Psoas muscle (tissue), 8 donors: Measurements from ENCODE around the gene TSN. TPM values are rescaled to one million over a fixed set of nuclear protein-coding genes. Genes with fewer than 3 reads are reported as not detected.
"Not testable (repeated sequence)": the region's sequence is repeated elsewhere in the genome, so short reads cannot be mapped to it uniquely, and the experiment has no call there.

Source experiments
- ATAC-seq, 4 donors: fragments of 200-7000 bp; cut with Tn5 transposase; one replicate each; pipeline ENCODE4 v1.9.1; 2020; ENCODE audit warnings: moderate library complexity in 3 of 4, mild to moderate bottlenecking in 2 of 4
- DNase-seq, 2 donors: peaks; one replicate each; pipeline ENCODE4 v3.0.0-alpha.2; 2020
- H3K27ac ChIP-seq: fragments of 200-600 bp; one replicate; pipeline ENCODE4 v1.8.0; 2022
- H3K27me3 ChIP-seq, 3 donors: fragments of 200-600 bp in 1 of 3; one replicate each; pipeline versions ENCODE4 v1.6.1 to v1.8.0; 2013 to 2022; ENCODE audit warnings: low read length in 2 of 3, mild to moderate bottlenecking in 2 of 3, moderate library complexity in 1 of 3; ENCODE audit not compliant: insufficient read depth in 3 of 3
- H3K36me3 ChIP-seq, 2 donors: fragments of 200-600 bp in 1 of 2; one replicate each; pipeline versions ENCODE4 v1.6.1 to v1.8.0; 2013 to 2022; ENCODE audit warnings: low read depth in 1 of 2, mild to moderate bottlenecking in 1 of 2, moderate library complexity in 1 of 2; ENCODE audit not compliant: insufficient read depth in 1 of 2
- H3K4me1 ChIP-seq: fragments of 200-600 bp; one replicate; pipeline ENCODE4 v1.8.0; 2022
- H3K4me3 ChIP-seq: fragments of 200-600 bp; one replicate; pipeline ENCODE4 v1.8.0; 2022; ENCODE audit warnings: mild to moderate bottlenecking
- H3K9me3 ChIP-seq: fragments of 200-600 bp; one replicate; pipeline ENCODE4 v1.8.0; 2022
- WGBS, 3 donors: extraction: QIAGEN DNeasy Blood & Tissue Kit; methylation state at CpG; one replicate each; pipeline versions ENCODE4 v1.1.6 to v1.1.7; 2013; 5-methylcytosine and 5-hydroxymethylcytosine counted together
- intact Hi-C, 2 donors: fragments of 100-400 bp; cut with DNase I; formaldehyde crosslinking; loops; one replicate each; pipeline versions ENCODE4 v1.11.0 to v1.14.2; 2022
- polyA plus RNA-seq, 3 donors: library from polyadenylated mRNA; stranded (reverse); fragments of 200-250 nt; gene quantifications; one replicate each; pipeline ENCODE4 v1.2.3, GENCODE V29; 2013
- total RNA-seq, 4 donors: library from RNA; stranded (reverse); fragmentation: NEBNext Ultra II Directional in 2 of 4; extraction: Animal tissue kit (Norgen Biotek cat#: 25700) in 2 of 4; gene quantifications; one replicate each; pipeline versions ENCODE4 v1.2.1 to v1.2.4, GENCODE V29; 2021 to 2023
- TF ChIP-seq, protein P1 (sequence below): fragments of 200-600 bp; IDR thresholded peaks from one replicate; pipeline ENCODE4 v1.8.0; 2022; ENCODE audit warnings: antibody characterized with exemption
- donor health status: healthy with polysubstance abuse.
- donor health status: DM: no; HTN: no; CAD: no; lungs with moderate emphysema.
- donor health status: Bipolar disorder and iron deficiency.
- donor health status: healthy.
- donor health status: DM: yes; HTN: yes; CAD: no.
- donor health status: DM: no; HTN: no; CAD: no.
- donor health status: DM: no; HTN: no; CAD: no.
- donor health status: DM: yes; HTN: yes; CAD: no.

TSN gene
- total and polyA plus RNA-seq, 7 donors: 25.0 to 68.4 (median 40.5) TPM

DNA sequence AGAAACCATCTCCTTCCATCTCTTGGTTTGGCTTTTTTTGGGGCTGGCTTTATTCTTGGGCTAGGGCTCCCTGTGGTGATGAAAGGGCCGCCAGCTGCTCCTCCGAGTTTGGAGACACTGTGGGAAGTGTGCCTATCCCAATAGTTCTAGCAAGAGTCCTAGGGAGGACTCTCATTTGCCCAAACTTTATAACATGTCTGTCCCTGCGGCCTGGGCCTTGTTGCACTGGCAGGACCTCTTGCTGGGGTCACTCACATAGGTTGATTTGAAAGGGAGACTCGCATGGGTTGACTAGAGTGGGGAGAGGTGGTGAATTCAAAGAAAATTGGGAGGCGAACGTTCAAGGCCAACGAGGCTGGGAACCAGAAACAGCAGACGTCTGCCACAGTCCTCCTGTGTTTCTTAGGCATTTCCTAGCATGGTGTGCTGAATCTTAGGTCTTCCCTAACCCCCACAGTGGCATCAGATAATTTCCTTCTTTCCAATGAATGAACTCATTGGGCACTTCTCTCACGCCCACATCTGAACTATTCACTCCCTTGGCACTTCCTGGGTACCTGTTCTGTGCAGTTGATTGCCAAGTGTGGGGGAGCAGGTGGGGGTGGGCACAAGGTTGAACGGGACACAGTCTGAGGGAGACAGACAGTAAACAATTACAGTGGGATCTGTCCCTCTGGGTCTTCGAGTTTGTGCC is 45.5 kb upstream of the TSN start:
- no peak for ATAC-seq
- WGBS, 3 donors: 74 to 79% (median 75%) methylated on average over 11 of the region's 11 CpGs
- no peak for DNase-seq
- H3K4me1 ChIP-seq: no peaks in the 10 kb centered on the region
- H3K9me3 ChIP-seq: no peaks in the 10 kb centered on the region
- TF ChIP-seq, protein P1, sequence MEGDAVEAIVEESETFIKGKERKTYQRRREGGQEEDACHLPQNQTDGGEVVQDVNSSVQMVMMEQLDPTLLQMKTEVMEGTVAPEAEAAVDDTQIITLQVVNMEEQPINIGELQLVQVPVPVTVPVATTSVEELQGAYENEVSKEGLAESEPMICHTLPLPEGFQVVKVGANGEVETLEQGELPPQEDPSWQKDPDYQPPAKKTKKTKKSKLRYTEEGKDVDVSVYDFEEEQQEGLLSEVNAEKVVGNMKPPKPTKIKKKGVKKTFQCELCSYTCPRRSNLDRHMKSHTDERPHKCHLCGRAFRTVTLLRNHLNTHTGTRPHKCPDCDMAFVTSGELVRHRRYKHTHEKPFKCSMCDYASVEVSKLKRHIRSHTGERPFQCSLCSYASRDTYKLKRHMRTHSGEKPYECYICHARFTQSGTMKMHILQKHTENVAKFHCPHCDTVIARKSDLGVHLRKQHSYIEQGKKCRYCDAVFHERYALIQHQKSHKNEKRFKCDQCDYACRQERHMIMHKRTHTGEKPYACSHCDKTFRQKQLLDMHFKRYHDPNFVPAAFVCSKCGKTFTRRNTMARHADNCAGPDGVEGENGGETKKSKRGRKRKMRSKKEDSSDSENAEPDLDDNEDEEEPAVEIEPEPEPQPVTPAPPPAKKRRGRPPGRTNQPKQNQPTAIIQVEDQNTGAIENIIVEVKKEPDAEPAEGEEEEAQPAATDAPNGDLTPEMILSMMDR: no peak
- H3K27me3 ChIP-seq: no peaks in the 10 kb centered on the region
- H3K4me3 ChIP-seq: no peak overlapping the region
- no peaks in the 10 kb centered on the region for H3K36me3 ChIP-seq
- H3K27ac ChIP-seq: no peak overlapping the region
- intact Hi-C loops: loop anchor here in 1 of 2 donors (5.0 kb wide), 1 partner anchor 43 kb away; no protein-coding TSS in a partner anchor

DNA sequence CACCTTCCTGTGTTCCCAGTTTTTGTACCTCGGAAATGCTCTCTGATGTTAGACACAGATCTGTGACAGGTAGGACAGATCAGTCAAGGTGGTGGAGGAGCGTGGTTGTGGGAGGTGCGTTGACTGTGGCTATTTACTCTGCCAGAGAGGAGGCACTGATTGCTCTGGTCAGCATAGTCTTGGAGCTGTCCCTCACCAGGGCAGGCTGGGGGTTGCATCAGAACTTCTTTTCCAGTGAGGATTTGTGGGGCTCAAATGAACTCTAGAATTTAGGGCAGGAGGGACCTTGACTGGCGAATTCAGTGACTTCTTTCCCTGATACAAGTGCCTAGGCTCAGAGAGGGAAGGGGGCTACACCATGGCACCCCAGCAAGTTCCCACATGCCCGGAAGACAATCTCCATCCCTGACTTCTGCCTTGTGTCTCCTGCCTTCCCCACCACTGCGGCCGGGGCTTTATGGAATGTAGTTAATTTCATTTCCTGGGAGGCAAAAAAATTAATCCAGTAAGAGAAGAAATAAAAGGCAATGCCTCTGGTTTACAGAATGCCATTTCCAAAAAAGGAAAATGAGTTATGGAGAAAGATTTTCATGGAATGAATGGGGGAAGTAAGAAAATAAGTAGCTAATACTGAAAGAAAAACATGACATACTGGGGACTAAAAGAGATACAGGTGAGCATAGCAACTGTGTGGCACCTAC is 44.8 kb upstream of the TSN start:
- no peak for DNase-seq
- WGBS, 3 donors: 79 to 86% (median 81%) methylated on average over 7 of the region's 7 CpGs
- ATAC-seq: no peak
- H3K27ac ChIP-seq: no peak overlapping the region
- TF ChIP-seq, protein P1: no peak
- no peaks in the 10 kb centered on the region for H3K36me3 ChIP-seq
- intact Hi-C loops: loop anchor here in 1 of 2 donors (5.0 kb wide), 1 partner anchor 43 kb away; no protein-coding TSS in a partner anchor
- H3K4me1 ChIP-seq: no peaks in the 10 kb centered on the region
- H3K4me3 ChIP-seq: no peak overlapping the region
- H3K9me3 ChIP-seq: no peaks in the 10 kb centered on the region
- H3K27me3 ChIP-seq: no peaks in the 10 kb centered on the region

DNA sequence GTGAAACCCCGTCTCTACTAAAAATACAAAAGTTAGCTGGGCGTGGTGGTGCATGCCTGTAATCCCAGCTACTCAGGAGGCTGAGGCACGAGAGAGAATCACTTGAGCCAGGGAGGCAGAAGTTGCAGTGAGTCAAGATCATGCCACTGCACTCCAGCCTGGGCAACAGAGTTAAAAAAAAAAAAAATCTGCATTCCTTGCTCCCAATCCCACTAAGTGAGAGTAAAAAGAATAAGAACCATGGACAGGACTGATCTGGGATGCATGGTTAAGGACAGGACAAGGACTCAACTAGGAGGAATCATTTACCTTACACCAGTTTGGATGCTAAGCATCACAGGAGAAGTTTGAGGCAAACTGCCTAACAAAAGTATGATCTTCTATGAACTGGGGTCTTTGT is 44.0 kb upstream of the TSN start:
- not testable (repeated sequence) for DNase-seq, H3K27ac ChIP-seq, H3K36me3 ChIP-seq, H3K9me3 ChIP-seq, H3K27me3 ChIP-seq, H3K4me1 ChIP-seq, ATAC-seq, H3K4me3 ChIP-seq
- intact Hi-C loops: loop anchor here in 1 of 2 donors (5.0 kb wide), 1 partner anchor 44 kb away; no protein-coding TSS in a partner anchor
- WGBS, 3 donors: 69 to 85% (median 80%) methylated on average over 2 to 3 of the region's 3 CpGs

DNA sequence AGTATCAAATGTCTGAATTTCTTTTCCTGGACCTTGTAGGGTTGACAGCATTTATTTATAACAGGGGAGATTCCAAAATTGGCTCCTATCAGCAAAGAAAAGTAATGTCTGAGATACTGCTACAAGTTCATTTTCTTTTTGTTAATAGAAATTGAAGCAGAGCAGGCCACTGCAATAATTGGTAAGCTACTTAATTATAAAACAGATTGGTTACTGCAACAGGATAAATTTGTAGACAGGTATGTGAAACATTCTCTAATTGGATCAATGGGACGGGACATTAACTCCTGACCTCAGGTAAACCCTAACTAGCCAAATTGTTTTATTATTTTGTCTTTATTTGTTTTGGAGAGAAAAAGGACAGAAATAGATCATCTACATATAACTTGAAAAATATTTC is 39.3 kb upstream of the TSN start:
- DNase-seq: no peak
- Histone ChIP-seq H3K36me3 (no peaks in the 10 kb centered on the region), H3K4me1 (peaks cover 12% of the 10 kb centered on the region), H3K27ac (peak overlapping the region; percentile 76), H3K4me3 (no peak overlapping the region), H3K9me3 (no peaks in the 10 kb centered on the region), H3K27me3 (no peaks in the 10 kb centered on the region)
- TF ChIP-seq, protein P1: no peak
- WGBS, 3 donors: 23 to 24% (median 23%) methylated on average over 1 of the region's 1 CpG
- intact Hi-C loops: loop anchor here (5.0 kb wide), 4 partner anchors 64 to 314 kb away; partner anchors contain the start of gene RNU4ATAC (in 1 of the 2)
- ATAC-seq: no peak

DNA sequence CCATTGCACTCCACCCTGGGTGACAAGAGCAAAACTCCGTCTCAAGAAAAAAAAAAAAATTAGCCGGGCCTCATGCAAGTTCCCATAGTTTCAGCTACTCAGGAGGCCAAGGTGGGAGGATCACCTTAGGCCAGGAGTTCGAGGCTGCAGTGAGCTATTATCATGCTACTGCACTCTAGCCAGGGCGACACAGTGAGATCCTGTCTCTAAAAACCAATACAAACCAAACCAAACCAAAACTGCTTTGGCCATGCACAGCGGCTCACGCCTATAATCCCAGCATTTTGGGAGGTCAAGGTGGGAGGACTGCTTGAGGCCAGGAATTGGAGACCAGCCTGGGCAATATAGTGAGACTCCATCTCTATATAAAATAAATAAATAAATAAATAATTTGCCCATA is 37.9 kb upstream of the TSN start:
- Histone ChIP-seq H3K4me3 (no peak overlapping the region), H3K4me1 (peaks cover 20% of the 10 kb centered on the region), H3K27ac (peak overlapping the region; percentile 76), H3K36me3 (no peaks in the 10 kb centered on the region), H3K27me3 (no peaks in the 10 kb centered on the region), H3K9me3 (no peaks in the 10 kb centered on the region)
- 95 to 98% (median 97%) methylated on average over 6 of the region's 6 CpGs for WGBS, 3 donors
- ATAC-seq (no peak), DNase-seq (no peak)
- TF ChIP-seq, protein P1: no peak
- intact Hi-C loops: loop anchor here (5.0 kb wide), 4 partner anchors 65 to 315 kb away; partner anchors contain the start of gene RNU4ATAC (in 1 of the 2)
